ENCODE results near the gene MVD.

- no peak for TF ChIP-seq CTCF (conservative IDR thresholded peaks at IDR 0.05; ENCODE audit: low read depth, low read length)
- TF ChIP-seq MXI1 (IDR thresholded peaks at IDR 0.05; ENCODE audit: borderline replicate concordance, low read depth, low read length): no peak
- TF ChIP-seq POLR2A (IDR thresholded peaks at IDR 0.05; ENCODE audit: low read depth, low read length): no peak
- no peak for TF ChIP-seq RAD21 (IDR thresholded peaks at IDR 0.05; ENCODE audit: low read length)
- no peak for TF ChIP-seq USF2 (IDR thresholded peaks at IDR 0.05; ENCODE audit: low read depth, low read length)
- no peak for TF ChIP-seq MAZ (IDR thresholded peaks at IDR 0.05; ENCODE audit: borderline replicate concordance, low read depth, low read length)
- no peak for TF ChIP-seq MAFK (IDR thresholded peaks at IDR 0.05; ENCODE audit: low read depth, low read length)
- TF ChIP-seq RCOR1 (IDR thresholded peaks at IDR 0.05; ENCODE audit: insufficient replicate concordance, low read length): no peak
- no peak for TF ChIP-seq CHD1 (IDR thresholded peaks at IDR 0.05; ENCODE audit: low read depth, low read length)
- TF ChIP-seq FOS (IDR thresholded peaks at IDR 0.05; ENCODE audit: low read depth, low read length): no peak
- no peak for TF ChIP-seq ELK1 (IDR thresholded peaks at IDR 0.05; ENCODE audit: borderline replicate concordance, low read depth, low read length)
- no peak for TF ChIP-seq CEBPB (IDR thresholded peaks at IDR 0.05; ENCODE audit: low read depth, low read length)
Measured at GRCh38 chr16:88705076-88705684, 42.3 kb upstream of the MVD start.
